HG03558 (cell line): Measurements from ENCODE around the gene CXCL11.
"Not testable (repeated sequence)": the region's sequence is repeated elsewhere in the genome, so short reads cannot be mapped to it uniquely, and the experiment has no call there.

Experiments used
- ATAC-seq: cut with Tn5 transposase; IDR thresholded peaks from one replicate; pipeline ENCODE4 v1.9.1; 2021; ENCODE audit warnings: moderate number of reproducible peaks; ENCODE audit not compliant: unreplicated experiment; ENCODE audit errors: extremely low read depth

Gene CXCL11

DNA sequence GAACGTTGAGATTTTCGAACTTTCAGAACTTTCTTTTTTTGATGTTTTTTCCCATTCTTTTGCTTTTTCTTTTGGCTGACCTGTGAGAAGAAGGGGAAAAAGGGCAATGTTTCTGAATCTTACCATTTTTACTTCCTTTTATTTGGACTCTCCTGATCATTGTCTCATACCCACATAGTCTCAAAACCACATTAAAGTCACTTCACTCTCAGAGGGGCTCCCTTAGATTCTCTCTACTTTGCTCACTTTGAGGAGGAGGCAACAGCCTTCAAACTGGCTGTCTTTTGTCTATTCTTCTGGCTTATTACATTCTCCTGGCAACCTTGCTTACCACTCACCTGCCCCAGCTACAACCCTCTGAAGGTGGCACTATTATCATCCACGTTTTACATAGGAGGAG, 32.2 kb downstream of the CXCL11 start:
- ATAC-seq, result no peak

GRCh38 chr4:76003035-76003434, 32.8 kb downstream of the CXCL11 start:
- ATAC-seq, result no peak

GRCh38 chr4:76002176-76002575, 33.7 kb downstream of the CXCL11 start:
- ATAC-seq, result no peak

- no peak for ATAC-seq
These were observed 34.2 kb downstream of the CXCL11 start for GRCh38 chr4:76001700-76002099.

- ATAC-seq, result no peak
These were observed 35.6 kb downstream of the CXCL11 start for GRCh38 chr4:76000279-76000678.

DNA sequence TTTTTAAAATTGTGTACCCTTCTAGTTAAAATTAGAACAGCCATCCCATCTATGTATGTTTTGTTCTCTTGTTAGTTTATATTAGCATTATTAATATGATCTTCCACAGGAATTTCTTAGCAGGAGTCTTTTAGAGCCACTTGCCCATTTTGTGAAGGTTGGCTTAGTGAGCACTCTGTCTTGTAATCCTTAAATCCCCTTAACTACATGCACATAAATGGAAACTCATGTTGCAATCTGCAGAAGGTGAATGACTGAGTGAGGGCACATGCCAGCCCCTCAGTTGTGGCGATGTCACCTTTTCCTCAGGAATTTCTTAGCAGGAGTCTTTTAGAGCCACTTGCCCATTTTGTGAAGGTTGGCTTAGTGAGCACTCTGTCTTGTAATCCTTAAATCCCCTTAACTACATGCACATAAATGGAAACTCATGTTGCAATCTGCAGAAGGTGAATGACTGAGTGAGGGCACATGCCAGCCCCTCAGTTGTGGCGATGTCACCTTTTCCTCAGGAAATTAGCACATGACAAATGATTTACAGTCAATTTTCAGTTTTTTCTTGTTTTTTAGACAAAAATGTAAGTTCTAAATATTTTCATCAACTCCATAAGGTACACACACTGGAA, 37.2 kb downstream of the CXCL11 start:
- not testable (repeated sequence) for ATAC-seq

- no peak for ATAC-seq
These were observed 37.9 kb downstream of the CXCL11 start for GRCh38 chr4:75997946-75998345.

GRCh38 chr4:75997081-75997480, 38.8 kb downstream of the CXCL11 start:
- no peak for ATAC-seq

- no peak for ATAC-seq
These were observed 40.1 kb downstream of the CXCL11 start for GRCh38 chr4:75995727-75996126.

- ATAC-seq, result no peak
These were observed 43.4 kb downstream of the CXCL11 start for GRCh38 chr4:75992462-75992861.

DNA sequence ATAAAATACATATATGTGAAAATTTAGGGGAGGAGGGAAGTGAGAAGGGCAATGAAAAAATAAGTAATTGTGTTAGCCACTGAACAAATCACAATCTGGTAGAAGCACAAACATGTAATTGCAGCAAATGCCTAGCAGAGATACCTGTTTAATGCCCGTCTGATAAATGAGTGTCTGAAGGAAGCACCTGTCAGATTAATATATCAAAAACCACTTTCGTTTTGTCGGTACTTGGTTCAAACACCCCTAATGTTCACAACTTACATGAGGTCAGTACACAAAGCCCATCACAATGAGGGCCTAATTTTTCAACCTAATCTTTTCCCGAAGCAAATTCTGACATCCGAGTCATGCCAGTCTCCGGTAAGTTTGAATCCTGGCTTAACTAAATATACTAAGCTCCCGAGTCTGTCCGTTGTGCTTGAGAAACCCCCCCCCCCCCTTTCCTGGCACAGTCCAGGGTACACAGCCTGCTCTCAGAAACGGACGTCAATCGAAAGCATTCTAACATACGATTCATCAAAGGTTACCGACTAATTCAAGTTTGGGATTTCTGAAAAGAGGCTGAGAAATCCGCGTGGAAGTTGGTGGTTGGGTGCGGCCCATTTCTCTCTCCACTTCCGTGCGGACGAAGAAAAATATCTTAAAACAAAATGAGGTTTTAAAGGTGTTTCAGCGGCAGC, 45.9 kb downstream of the CXCL11 start:
- no peak for ATAC-seq

DNA sequence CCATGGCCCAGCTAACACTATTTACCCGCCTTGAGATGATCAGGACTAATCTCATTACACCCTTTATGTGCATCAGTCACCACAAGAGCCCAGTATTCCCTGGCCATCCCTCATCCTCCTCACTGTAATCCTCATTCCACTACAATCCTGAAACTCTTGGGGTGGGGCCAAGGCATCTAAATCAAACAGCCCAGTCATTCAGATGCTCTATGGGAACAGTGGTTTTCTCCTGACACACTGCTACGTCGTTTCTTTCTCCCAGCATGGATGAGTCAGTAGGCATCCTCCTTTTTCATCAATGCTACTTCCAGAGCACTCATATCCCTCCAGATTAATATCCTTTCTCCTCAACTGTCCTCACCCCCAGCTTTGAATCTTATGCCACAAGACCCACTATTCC, 50.8 kb downstream of the CXCL11 start:
- ATAC-seq, result no peak
